ENCODE results near the gene SGMS1.
"Not testable (repeated sequence)": the region's sequence is repeated elsewhere in the genome, so short reads cannot be mapped to it uniquely, and the experiment has no call there.

Gene SGMS1

DNA sequence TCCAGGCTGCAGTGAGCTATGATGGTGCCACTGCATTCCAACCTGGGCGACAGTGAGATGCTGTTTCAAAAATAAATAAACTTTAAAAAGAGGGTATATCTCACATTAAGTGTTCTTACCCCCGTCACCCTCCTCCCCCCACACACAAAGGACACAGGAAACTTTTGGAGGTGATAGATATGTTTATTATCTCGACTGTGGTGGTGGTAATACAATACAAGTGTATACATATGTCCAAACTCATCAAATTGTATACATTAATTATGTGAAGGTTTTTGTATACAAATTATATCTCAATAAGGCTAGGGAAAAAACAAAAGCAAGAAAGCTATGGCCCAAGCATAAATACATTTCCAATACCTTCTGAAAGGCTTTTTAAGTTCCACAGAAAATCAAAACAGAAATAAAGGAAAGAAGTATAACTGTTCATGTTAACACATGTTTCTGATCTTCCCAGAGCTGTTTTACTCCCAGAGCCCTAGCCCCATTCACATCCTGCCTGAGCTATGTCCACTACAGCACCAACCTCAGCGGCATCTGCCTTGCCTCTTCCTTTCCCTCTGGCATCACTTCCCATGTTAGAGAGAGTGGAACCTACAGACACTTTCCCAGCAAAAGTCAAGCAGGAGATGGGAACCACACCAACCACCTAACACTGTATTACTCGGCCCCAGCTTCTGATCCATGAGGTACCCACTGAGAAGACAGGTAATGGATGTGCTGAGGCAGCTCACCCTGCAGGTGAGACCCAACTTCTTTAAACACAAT, 48.1 kb downstream of the SGMS1 start:
- H3K4me1 Mint-ChIP-seq (ENCODE audit: low read depth), result peaks cover 46% of the 10 kb centered on the region
- H3K9me3 Mint-ChIP-seq, result no peaks in the 10 kb centered on the region
- no peaks in the 10 kb centered on the region for H3K27me3 Mint-ChIP-seq
- intact Hi-C loops (cut with micrococcal nuclease), result no loop called here
- no peak overlapping the region for H3K4me3 Mint-ChIP-seq
- H3K27ac Mint-ChIP-seq, result no peak overlapping the region
- no peaks in the 10 kb centered on the region for H3K36me3 Mint-ChIP-seq (ENCODE audit: low read depth)

DNA sequence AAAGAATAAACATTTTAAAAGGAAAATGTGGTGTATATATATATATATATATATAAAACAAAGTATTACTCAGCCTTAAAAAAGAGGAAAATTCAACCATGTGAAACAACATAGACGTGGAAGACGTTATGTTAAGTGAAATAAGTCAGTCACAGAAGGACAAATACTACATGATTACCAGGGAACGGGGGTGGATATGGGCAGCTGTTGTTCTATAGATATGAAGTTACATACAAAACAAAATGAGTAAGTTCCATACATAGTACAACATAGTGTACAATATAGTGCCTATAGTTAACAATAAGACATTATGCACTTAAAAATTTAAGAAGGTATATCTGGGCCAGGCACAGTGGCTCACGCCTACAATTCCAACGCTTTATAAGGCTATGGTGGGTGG, 48.8 kb downstream of the SGMS1 start:
- H3K4me1 Mint-ChIP-seq (ENCODE audit: low read depth), result peaks cover 38% of the 10 kb centered on the region
- H3K9me3 Mint-ChIP-seq, result no peaks in the 10 kb centered on the region
- no peak overlapping the region for H3K4me3 Mint-ChIP-seq
- H3K27ac Mint-ChIP-seq, result no peak overlapping the region
- H3K36me3 Mint-ChIP-seq (ENCODE audit: low read depth), result no peaks in the 10 kb centered on the region
- intact Hi-C loops (cut with micrococcal nuclease), result loop anchor here (5.0 kb wide), 1 partner anchor 32 kb away; no protein-coding TSS in a partner anchor
- no peaks in the 10 kb centered on the region for H3K27me3 Mint-ChIP-seq

GRCh38 chr10:50574305-50574704, 49.5 kb downstream of the SGMS1 start:
- H3K27me3 Mint-ChIP-seq, result no peaks in the 10 kb centered on the region
- H3K36me3 Mint-ChIP-seq (ENCODE audit: low read depth), result no peaks in the 10 kb centered on the region
- intact Hi-C loops (cut with micrococcal nuclease), result loop anchor here (5.0 kb wide), 1 partner anchor 33 kb away; no protein-coding TSS in a partner anchor
- no peak overlapping the region for H3K27ac Mint-ChIP-seq
- H3K4me1 Mint-ChIP-seq (ENCODE audit: low read depth), result peaks cover 32% of the 10 kb centered on the region
- H3K4me3 Mint-ChIP-seq, result no peak overlapping the region
- H3K9me3 Mint-ChIP-seq, result no peaks in the 10 kb centered on the region

DNA sequence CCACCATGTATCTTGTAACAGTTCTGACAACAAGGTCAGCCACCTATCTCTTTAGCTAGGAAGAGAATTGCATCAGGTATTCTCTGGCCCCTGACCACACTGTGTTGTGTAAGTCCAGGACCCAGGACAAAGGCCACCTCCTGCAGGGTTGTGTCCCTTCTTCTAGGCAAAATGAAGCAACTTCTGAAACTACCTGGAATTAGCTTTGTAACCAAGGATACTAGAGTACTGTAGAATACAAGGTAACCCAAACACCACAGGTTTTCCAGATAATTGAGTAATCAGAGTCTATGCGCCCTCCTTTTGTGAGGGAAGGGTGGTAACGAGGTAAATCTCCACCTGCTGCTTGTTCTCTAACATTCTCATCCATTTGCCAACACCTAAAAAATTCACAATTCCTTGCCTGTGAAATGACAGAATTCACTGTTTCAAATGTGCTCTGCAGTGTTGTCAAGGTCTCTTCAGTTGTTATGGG, 51.7 kb downstream of the SGMS1 start:
- peaks cover 13% of the 10 kb centered on the region for H3K4me1 Mint-ChIP-seq (ENCODE audit: low read depth)
- no peaks in the 10 kb centered on the region for H3K9me3 Mint-ChIP-seq
- no peaks in the 10 kb centered on the region for H3K27me3 Mint-ChIP-seq
- no peaks in the 10 kb centered on the region for H3K36me3 Mint-ChIP-seq (ENCODE audit: low read depth)
- H3K27ac Mint-ChIP-seq, result no peak overlapping the region
- intact Hi-C loops (cut with micrococcal nuclease), result loop anchor here (5.0 kb wide), 1 partner anchor 35 kb away; no protein-coding TSS in a partner anchor
- no peak overlapping the region for H3K4me3 Mint-ChIP-seq

- H3K9me3 Mint-ChIP-seq; intact Hi-C loops (cut with micrococcal nuclease); H3K27me3 Mint-ChIP-seq; H3K4me1 Mint-ChIP-seq (ENCODE audit: low read depth); H3K36me3 Mint-ChIP-seq (ENCODE audit: low read depth); H3K4me3 Mint-ChIP-seq; H3K27ac Mint-ChIP-seq: not testable (repeated sequence)
Observed at GRCh38 chr10:50568750-50569149, 55.0 kb downstream of the SGMS1 start.

DNA sequence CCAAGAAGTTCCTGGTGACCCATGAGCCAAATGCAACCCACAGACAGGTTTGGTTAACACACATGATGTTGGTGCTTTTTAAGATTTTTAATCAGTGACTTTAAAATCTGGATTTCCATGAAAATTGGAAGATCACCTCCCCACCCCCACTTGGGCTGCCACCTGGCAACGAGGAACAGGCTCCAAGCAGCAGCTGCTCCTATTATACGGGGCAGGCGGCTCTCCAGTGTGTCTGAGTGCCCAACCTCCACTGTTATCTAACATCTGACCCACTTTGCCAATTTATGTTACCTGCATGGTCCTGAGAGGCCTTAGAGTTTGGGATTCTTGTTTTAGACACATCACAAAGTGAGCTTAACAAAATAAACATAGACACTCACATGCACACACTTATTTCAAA, 56.4 kb downstream of the SGMS1 start:
- no peak overlapping the region for H3K27ac Mint-ChIP-seq
- H3K36me3 Mint-ChIP-seq (ENCODE audit: low read depth), result no peaks in the 10 kb centered on the region
- H3K4me1 Mint-ChIP-seq (ENCODE audit: low read depth), result no peaks in the 10 kb centered on the region
- H3K27me3 Mint-ChIP-seq, result no peaks in the 10 kb centered on the region
- H3K4me3 Mint-ChIP-seq, result no peak overlapping the region
- H3K9me3 Mint-ChIP-seq, result no peaks in the 10 kb centered on the region
- intact Hi-C loops (cut with micrococcal nuclease), result no loop called here

- H3K27me3 Mint-ChIP-seq, result no peaks in the 10 kb centered on the region
- H3K9me3 Mint-ChIP-seq, result no peaks in the 10 kb centered on the region
- H3K36me3 Mint-ChIP-seq (ENCODE audit: low read depth), result no peaks in the 10 kb centered on the region
- no peak overlapping the region for H3K4me3 Mint-ChIP-seq
- H3K27ac Mint-ChIP-seq, result no peak overlapping the region
- intact Hi-C loops (cut with micrococcal nuclease), result no loop called here
- no peaks in the 10 kb centered on the region for H3K4me1 Mint-ChIP-seq (ENCODE audit: low read depth)
Observed at GRCh38 chr10:50566150-50566549, 57.6 kb downstream of the SGMS1 start.

DNA sequence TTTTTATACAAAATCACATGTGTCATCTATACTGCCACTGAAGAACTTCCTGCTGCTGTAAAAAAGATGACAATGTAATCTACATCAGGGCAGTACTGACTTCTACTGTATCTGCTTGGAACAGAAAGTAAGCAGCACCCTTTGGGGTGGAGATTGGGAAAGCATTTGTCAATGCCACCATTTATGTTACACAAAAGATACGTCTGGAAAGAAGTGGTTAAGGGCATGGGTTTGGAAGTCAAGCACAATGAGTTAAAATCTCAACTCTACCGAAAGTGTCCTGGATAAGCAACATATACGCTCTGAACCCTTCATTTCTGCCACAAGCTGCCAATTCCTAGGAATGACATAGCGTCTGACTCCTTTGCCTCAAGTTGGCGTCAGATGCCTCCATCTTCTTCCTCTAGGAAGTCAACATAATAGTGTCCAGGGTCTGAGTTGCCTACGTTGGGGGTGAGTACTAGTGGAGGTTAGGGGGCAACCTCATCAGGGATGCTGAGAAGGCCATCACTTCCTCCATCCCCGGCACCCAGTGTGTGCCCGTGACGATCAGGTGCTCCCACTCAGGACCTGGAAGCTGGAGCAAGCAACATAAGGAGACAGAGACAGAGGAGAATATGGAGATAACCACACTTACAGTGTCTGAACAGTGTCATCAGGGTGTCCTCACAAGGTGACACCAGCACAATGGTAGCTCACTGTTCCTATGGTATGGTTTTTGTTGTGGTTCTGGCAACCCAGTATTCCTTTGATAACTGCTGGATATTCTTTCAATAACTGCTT, 58.3 kb downstream of the SGMS1 start:
- Mint-ChIP-seq H3K4me1 (ENCODE audit: low read depth) (no peaks in the 10 kb centered on the region), H3K9me3 (no peaks in the 10 kb centered on the region), H3K4me3 (no peak overlapping the region), H3K27ac (no peak overlapping the region), H3K36me3 (ENCODE audit: low read depth) (no peaks in the 10 kb centered on the region), H3K27me3 (no peaks in the 10 kb centered on the region)
- intact Hi-C loops (cut with micrococcal nuclease), result no loop called here

DNA sequence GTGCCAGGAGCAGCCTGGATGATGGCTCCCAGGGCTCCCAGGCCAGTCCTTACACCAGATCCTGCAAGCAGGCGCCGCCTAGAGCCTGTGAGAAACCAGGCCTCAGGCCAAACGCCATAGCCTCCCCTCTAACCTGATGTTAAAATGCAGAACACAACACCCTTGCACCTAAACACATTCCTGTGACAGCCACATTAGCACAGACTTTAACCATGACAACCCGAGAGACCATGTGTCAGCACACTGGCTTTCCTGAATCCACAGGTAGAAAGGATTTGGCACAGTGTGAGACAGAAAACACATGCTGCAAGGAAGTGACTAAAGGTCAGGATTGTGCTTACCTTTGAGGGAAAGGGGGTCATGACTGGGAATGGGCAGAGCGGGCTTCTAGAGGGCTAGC, 59.9 kb downstream of the SGMS1 start:
- Mint-ChIP-seq H3K4me3 (no peak overlapping the region), H3K4me1 (ENCODE audit: low read depth) (no peaks in the 10 kb centered on the region), H3K9me3 (no peaks in the 10 kb centered on the region), H3K27ac (no peak overlapping the region), H3K36me3 (ENCODE audit: low read depth) (no peaks in the 10 kb centered on the region), H3K27me3 (no peaks in the 10 kb centered on the region)
- intact Hi-C loops (cut with micrococcal nuclease), result no loop called here

- Mint-ChIP-seq H3K27me3 (no peaks in the 10 kb centered on the region), H3K4me1 (ENCODE audit: low read depth) (no peaks in the 10 kb centered on the region), H3K27ac (no peak overlapping the region), H3K4me3 (no peak overlapping the region), H3K36me3 (ENCODE audit: low read depth) (no peaks in the 10 kb centered on the region), H3K9me3 (no peaks in the 10 kb centered on the region)
- intact Hi-C loops (cut with micrococcal nuclease), result no loop called here
Observed at GRCh38 chr10:50561816-50562215, 61.9 kb downstream of the SGMS1 start.

- Mint-ChIP-seq H3K9me3 (no peaks in the 10 kb centered on the region), H3K36me3 (ENCODE audit: low read depth) (peaks cover 4% of the 10 kb centered on the region), H3K4me3 (no peak overlapping the region), H3K4me1 (ENCODE audit: low read depth) (peaks cover 3% of the 10 kb centered on the region), H3K27ac (no peak overlapping the region), H3K27me3 (no peaks in the 10 kb centered on the region)
- intact Hi-C loops (cut with micrococcal nuclease), result no loop called here
Observed at GRCh38 chr10:50561266-50561665, 62.5 kb downstream of the SGMS1 start.

DNA sequence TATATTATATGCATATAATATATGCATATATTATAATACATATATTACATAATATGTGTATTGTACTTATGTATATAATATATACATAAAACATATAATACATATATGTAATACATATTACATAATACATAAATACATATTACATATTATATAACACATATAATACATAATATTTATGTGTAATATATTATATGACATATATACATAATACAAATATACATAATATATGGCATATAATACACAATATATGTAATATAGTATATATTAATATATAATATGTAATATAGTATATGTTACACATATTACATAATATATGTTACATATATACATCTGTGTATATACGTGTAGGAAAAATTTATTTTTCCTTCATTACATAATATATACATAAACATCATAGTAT, 63.4 kb downstream of the SGMS1 start:
- Mint-ChIP-seq H3K27me3 (no peaks in the 10 kb centered on the region), H3K4me3 (no peak overlapping the region), H3K4me1 (ENCODE audit: low read depth) (peaks cover 9% of the 10 kb centered on the region), H3K27ac (no peak overlapping the region), H3K9me3 (no peaks in the 10 kb centered on the region), H3K36me3 (ENCODE audit: low read depth) (peaks cover 7% of the 10 kb centered on the region)
- intact Hi-C loops (cut with micrococcal nuclease), result no loop called here

DNA sequence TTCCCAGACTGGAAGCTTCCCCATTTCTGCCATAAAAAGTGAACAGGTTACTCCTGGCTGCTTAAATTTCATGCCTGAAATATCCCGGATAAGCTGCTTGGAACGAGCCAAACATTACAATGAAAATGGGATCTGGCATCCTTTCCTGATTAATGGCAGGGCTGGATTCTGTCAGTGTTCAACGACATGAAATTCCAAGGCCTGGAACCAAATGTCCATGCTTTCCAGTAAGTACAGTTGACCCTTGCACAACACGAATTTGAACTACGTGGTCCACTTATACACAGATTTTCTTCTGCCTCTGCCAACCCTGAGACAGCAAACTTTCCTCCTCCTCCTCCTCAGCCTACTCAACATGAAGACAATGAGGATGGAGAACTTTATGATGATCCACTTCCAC, 65.4 kb downstream of the SGMS1 start:
- intact Hi-C loops (cut with micrococcal nuclease), result no loop called here
- no peaks in the 10 kb centered on the region for H3K9me3 Mint-ChIP-seq
- H3K36me3 Mint-ChIP-seq (ENCODE audit: low read depth), result peaks cover 7% of the 10 kb centered on the region
- no peak overlapping the region for H3K4me3 Mint-ChIP-seq
- H3K27me3 Mint-ChIP-seq, result no peaks in the 10 kb centered on the region
- no peak overlapping the region for H3K27ac Mint-ChIP-seq
- peaks cover 9% of the 10 kb centered on the region for H3K4me1 Mint-ChIP-seq (ENCODE audit: low read depth)

DNA sequence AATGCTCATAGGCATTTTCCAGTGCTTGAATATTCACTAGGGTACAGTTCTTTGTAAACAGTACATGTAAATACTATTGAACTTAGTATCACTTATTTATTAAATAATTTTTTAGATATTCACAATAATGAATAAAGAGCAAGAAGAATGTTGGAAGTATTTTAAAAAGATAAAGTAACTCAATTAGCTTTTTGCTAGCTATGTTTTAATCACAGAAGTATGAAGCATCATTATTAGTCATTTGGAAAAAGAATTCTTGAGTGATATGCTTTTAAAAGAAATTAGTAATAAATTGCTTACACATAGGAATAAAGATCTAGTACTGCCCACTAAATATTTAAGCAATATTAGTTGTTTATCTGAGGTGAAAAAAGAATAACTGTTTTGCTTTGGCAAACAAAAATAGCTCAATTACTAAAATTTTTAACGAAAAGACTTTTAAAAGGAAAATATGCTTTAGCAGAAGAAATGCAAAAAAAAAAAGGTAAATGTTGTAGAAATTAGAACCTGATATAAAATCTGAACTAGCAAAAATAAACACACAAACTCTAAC, 66.5 kb downstream of the SGMS1 start:
- Mint-ChIP-seq H3K27me3 (no peaks in the 10 kb centered on the region), H3K9me3 (no peaks in the 10 kb centered on the region), H3K36me3 (ENCODE audit: low read depth) (peaks cover 7% of the 10 kb centered on the region), H3K27ac (no peak overlapping the region), H3K4me3 (no peak overlapping the region), H3K4me1 (ENCODE audit: low read depth) (peaks cover 9% of the 10 kb centered on the region)
- intact Hi-C loops (cut with micrococcal nuclease), result no loop called here
